Measurements from ENCODE around the gene ZNRF2. TPM values are rescaled to one million over a fixed set of nuclear protein-coding genes. Genes with fewer than 3 reads are reported as not detected.
"Not testable (repeated sequence)": the region's sequence is repeated elsewhere in the genome, so short reads cannot be mapped to it uniquely, and the experiment has no call there.

ZNRF2 gene
- total RNA-seq, 1 experiment from 2014 or later, result 9.8 TPM

DNA sequence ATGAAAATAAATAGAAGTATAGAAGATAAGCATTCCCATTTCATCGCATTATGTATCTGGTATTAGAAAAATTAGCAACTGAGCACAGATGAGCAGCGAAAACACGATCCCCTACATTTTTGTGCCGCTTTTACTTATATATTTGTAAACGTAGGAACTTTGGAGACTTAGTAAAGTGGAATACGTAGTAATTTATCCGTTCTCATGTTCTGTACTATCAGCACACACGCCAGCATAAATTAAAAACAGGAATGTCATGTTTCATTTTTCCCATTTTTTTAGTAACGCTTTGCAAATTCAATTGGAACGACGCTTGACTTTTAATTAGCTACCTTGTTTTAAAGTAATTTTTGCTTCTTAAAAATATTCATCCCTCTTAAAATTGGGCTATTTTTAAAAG is 2.4 kb downstream of the ZNRF2 start:
- POLR2A ChIA-PET, result interaction anchor here (0.9 to 5.9 kb wide), 11 partner anchors 15 to 121 kb away, joined by 3 to 89 read pairs (median 7); no protein-coding TSS in a partner anchor
- no peak for TF ChIP-seq CTCF (IDR thresholded peaks at IDR 0.05; ENCODE audit: unreplicated experiment)
- DNase-seq (ENCODE audit: unreplicated experiment), result no peak
- no peaks in the 10 kb centered on the region for H3K36me3 Mint-ChIP-seq (ENCODE audit: insufficient read depth, unreplicated experiment)
- H3K9me3 Mint-ChIP-seq (ENCODE audit: unreplicated experiment), result no peaks in the 10 kb centered on the region
- no peaks in the 10 kb centered on the region for H3K27me3 Mint-ChIP-seq (ENCODE audit: insufficient read depth, unreplicated experiment)
- TSS peak; percentile 39 for BruUV-seq (replicated peaks)
- CTCF ChIA-PET, result interaction anchor here (0.9 kb wide), 1 partner anchor 124 kb away, joined by 5 read pairs; no protein-coding TSS in a partner anchor
- intact Hi-C loops (cut with micrococcal nuclease), result loop anchor here (1.0 kb wide), 1 partner anchor 66 kb away; no protein-coding TSS in a partner anchor
- peak overlapping the region; percentile 90 for H3K4me3 Mint-ChIP-seq (ENCODE audit: unreplicated experiment)
- H3K27ac Mint-ChIP-seq (ENCODE audit: low read depth, unreplicated experiment), result peak overlapping the region; percentile 89
- peaks cover 40% of the 10 kb centered on the region for H3K4me1 Mint-ChIP-seq (ENCODE audit: insufficient read depth, unreplicated experiment)

GRCh38 chr7:30287625-30288024 is 3.2 kb downstream of the ZNRF2 start:
- intact Hi-C loops (cut with micrococcal nuclease); H3K9me3 Mint-ChIP-seq (ENCODE audit: unreplicated experiment); BruUV-seq (replicated peaks); H3K27me3 Mint-ChIP-seq (ENCODE audit: insufficient read depth, unreplicated experiment); H3K36me3 Mint-ChIP-seq (ENCODE audit: insufficient read depth, unreplicated experiment): not testable (repeated sequence)
- peak overlapping the region; percentile 89 for H3K27ac Mint-ChIP-seq (ENCODE audit: low read depth, unreplicated experiment)
- peaks cover 45% of the 10 kb centered on the region for H3K4me1 Mint-ChIP-seq (ENCODE audit: insufficient read depth, unreplicated experiment)
- H3K4me3 Mint-ChIP-seq (ENCODE audit: unreplicated experiment), result peak overlapping the region; percentile 74
- POLR2A ChIA-PET, result interaction anchor here (0.7 to 5.9 kb wide), 18 partner anchors 14 to 307 kb away, joined by 3 to 89 read pairs (median 5); partner anchors contain the start of genes FKBP14, GARS1 and PLEKHA8
- CTCF ChIA-PET, result interaction anchor here (0.9 kb wide), 1 partner anchor 124 kb away, joined by 5 read pairs; no protein-coding TSS in a partner anchor
- DNase-seq (ENCODE audit: unreplicated experiment), result peak; percentile 36

- H3K9me3 Mint-ChIP-seq (ENCODE audit: unreplicated experiment); intact Hi-C loops (cut with micrococcal nuclease); BruUV-seq (replicated peaks); H3K27me3 Mint-ChIP-seq (ENCODE audit: insufficient read depth, unreplicated experiment); DNase-seq (ENCODE audit: unreplicated experiment); H3K36me3 Mint-ChIP-seq (ENCODE audit: insufficient read depth, unreplicated experiment): not testable (repeated sequence)
- ChIA-PET POLR2A (interaction anchor here (0.8 to 3.3 kb wide), 13 partner anchors 12 to 274 kb away, joined by 3 to 31 read pairs (median 7); no protein-coding TSS in a partner anchor), CTCF (interaction anchor here (0.9 to 2.1 kb wide), 2 partner anchors 12 to 125 kb away, joined by 4 to 7 read pairs; no protein-coding TSS in a partner anchor)
- Mint-ChIP-seq H3K4me1 (ENCODE audit: insufficient read depth, unreplicated experiment) (peaks cover 48% of the 10 kb centered on the region), H3K27ac (ENCODE audit: low read depth, unreplicated experiment) (peak overlapping the region; percentile 89), H3K4me3 (ENCODE audit: unreplicated experiment) (peak overlapping the region; percentile 74)
Observed at GRCh38 chr7:30289634-30290033, 5.2 kb downstream of the ZNRF2 start.

- DNase-seq (ENCODE audit: unreplicated experiment), result peak; percentile 58
- Mint-ChIP-seq H3K4me1 (ENCODE audit: insufficient read depth, unreplicated experiment) (peaks cover 53% of the 10 kb centered on the region), H3K27ac (ENCODE audit: low read depth, unreplicated experiment) (peak overlapping the region; percentile 59), H3K4me3 (ENCODE audit: unreplicated experiment) (peak overlapping the region; percentile 38)
- ChIA-PET POLR2A (interaction anchor here (0.7 to 3.3 kb wide), 17 partner anchors 11 to 274 kb away, joined by 3 to 31 read pairs (median 6); partner anchors contain the start of gene NOD1), CTCF (interaction anchor here (0.9 to 2.1 kb wide), 2 partner anchors 11 to 126 kb away, joined by 4 to 7 read pairs; no protein-coding TSS in a partner anchor)
- BruUV-seq (replicated peaks); H3K36me3 Mint-ChIP-seq (ENCODE audit: insufficient read depth, unreplicated experiment); H3K27me3 Mint-ChIP-seq (ENCODE audit: insufficient read depth, unreplicated experiment); intact Hi-C loops (cut with micrococcal nuclease); H3K9me3 Mint-ChIP-seq (ENCODE audit: unreplicated experiment): not testable (repeated sequence)
Observed at GRCh38 chr7:30290317-30290716, 5.9 kb downstream of the ZNRF2 start.

DNA sequence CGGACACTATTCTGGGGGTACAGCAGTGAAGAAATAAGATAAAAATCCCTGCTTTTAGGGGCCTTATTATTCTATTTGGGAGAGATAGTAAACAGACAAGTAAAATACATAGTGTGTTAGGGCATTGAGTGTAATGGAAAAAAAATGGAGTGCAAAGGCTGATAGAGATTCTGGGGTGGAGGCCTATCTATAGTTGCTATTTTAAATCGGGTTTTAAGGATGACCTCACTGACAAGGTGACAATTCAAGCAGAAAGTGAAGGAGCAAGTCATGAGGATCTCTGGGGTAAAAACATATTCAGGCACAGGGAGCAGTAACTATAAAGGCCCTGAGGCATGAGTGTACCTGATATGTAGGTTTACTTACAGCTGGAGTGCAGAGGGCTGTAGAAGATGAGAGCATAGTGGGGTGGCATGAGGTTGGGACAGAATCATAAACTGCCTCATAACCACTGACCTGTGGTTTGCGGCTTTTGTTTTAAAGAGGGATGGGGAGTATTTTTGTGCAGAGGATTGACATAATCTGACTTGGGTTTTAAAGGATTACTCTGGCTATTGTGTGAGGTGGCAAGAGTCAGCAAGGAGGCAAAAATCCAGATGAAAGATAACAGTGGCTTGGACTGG is 8.1 kb downstream of the ZNRF2 start:
- Mint-ChIP-seq H3K27ac (ENCODE audit: low read depth, unreplicated experiment) (peak overlapping the region; percentile 5), H3K4me1 (ENCODE audit: insufficient read depth, unreplicated experiment) (peaks cover 59% of the 10 kb centered on the region)
- H3K36me3 Mint-ChIP-seq (ENCODE audit: insufficient read depth, unreplicated experiment); H3K4me3 Mint-ChIP-seq (ENCODE audit: unreplicated experiment); intact Hi-C loops (cut with micrococcal nuclease); H3K9me3 Mint-ChIP-seq (ENCODE audit: unreplicated experiment); DNase-seq (ENCODE audit: unreplicated experiment); BruUV-seq (replicated peaks); H3K27me3 Mint-ChIP-seq (ENCODE audit: insufficient read depth, unreplicated experiment); CTCF ChIA-PET: not testable (repeated sequence)
- POLR2A ChIA-PET, result interaction anchor here (0.9 to 3.3 kb wide), 5 partner anchors 9 to 57 kb away, joined by 3 to 31 read pairs (median 28); no protein-coding TSS in a partner anchor

- H3K27me3 Mint-ChIP-seq (ENCODE audit: insufficient read depth, unreplicated experiment); CTCF ChIA-PET; POLR2A ChIA-PET; BruUV-seq (replicated peaks); H3K36me3 Mint-ChIP-seq (ENCODE audit: insufficient read depth, unreplicated experiment); H3K9me3 Mint-ChIP-seq (ENCODE audit: unreplicated experiment); H3K4me3 Mint-ChIP-seq (ENCODE audit: unreplicated experiment); DNase-seq (ENCODE audit: unreplicated experiment); intact Hi-C loops (cut with micrococcal nuclease); H3K27ac Mint-ChIP-seq (ENCODE audit: low read depth, unreplicated experiment): not testable (repeated sequence)
- H3K4me1 Mint-ChIP-seq (ENCODE audit: insufficient read depth, unreplicated experiment), result peaks cover 24% of the 10 kb centered on the region
Observed at GRCh38 chr7:30296304-30296703, 11.9 kb downstream of the ZNRF2 start.

DNA sequence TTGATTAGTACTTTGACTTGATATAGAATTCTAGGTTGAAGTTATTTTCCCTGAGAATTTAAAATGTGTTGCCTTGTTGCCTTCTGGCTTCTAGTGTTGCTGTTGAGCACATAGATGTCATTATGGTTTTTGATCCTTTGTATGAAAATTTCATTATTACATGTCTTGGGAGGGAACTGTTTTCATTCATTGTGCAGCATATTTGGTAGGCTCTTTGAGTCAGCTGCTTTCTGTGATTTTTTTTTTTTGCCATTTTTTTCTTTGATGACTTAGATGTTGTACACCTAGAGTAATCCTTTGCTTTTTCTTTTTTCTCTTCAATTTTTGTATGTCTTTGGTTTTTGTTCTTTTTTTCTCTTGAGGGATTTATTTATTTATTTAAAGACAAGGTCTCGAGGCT is 13.1 kb downstream of the ZNRF2 start:
- H3K4me3 Mint-ChIP-seq (ENCODE audit: unreplicated experiment); H3K36me3 Mint-ChIP-seq (ENCODE audit: insufficient read depth, unreplicated experiment); CTCF ChIA-PET; H3K27me3 Mint-ChIP-seq (ENCODE audit: insufficient read depth, unreplicated experiment); H3K9me3 Mint-ChIP-seq (ENCODE audit: unreplicated experiment); intact Hi-C loops (cut with micrococcal nuclease); DNase-seq (ENCODE audit: unreplicated experiment); H3K27ac Mint-ChIP-seq (ENCODE audit: low read depth, unreplicated experiment); BruUV-seq (replicated peaks): not testable (repeated sequence)
- POLR2A ChIA-PET, result interaction anchor here (1.3 kb wide), 1 partner anchor 11 kb away, joined by 3 read pairs; no protein-coding TSS in a partner anchor
- peaks cover 22% of the 10 kb centered on the region for H3K4me1 Mint-ChIP-seq (ENCODE audit: insufficient read depth, unreplicated experiment)

- POLR2A ChIA-PET; H3K4me3 Mint-ChIP-seq (ENCODE audit: unreplicated experiment); H3K9me3 Mint-ChIP-seq (ENCODE audit: unreplicated experiment); CTCF ChIA-PET; H3K36me3 Mint-ChIP-seq (ENCODE audit: insufficient read depth, unreplicated experiment); intact Hi-C loops (cut with micrococcal nuclease); H3K27me3 Mint-ChIP-seq (ENCODE audit: insufficient read depth, unreplicated experiment); BruUV-seq (replicated peaks); H3K27ac Mint-ChIP-seq (ENCODE audit: low read depth, unreplicated experiment); DNase-seq (ENCODE audit: unreplicated experiment): not testable (repeated sequence)
- peaks cover 23% of the 10 kb centered on the region for H3K4me1 Mint-ChIP-seq (ENCODE audit: insufficient read depth, unreplicated experiment)
Observed at GRCh38 chr7:30298409-30298808, 14.0 kb downstream of the ZNRF2 start.
